HG03139 (cell line): ENCODE data around the gene HLA-DPA1.
"Not testable (repeated sequence)": the region's sequence is repeated elsewhere in the genome, so short reads cannot be mapped to it uniquely, and the experiment has no call there.

ENCODE experiments used
- ATAC-seq: cut with Tn5 transposase; IDR thresholded peaks from one replicate; pipeline ENCODE4 v1.9.1; 2021; ENCODE audit not compliant: unreplicated experiment

HLA-DPA1 gene

DNA sequence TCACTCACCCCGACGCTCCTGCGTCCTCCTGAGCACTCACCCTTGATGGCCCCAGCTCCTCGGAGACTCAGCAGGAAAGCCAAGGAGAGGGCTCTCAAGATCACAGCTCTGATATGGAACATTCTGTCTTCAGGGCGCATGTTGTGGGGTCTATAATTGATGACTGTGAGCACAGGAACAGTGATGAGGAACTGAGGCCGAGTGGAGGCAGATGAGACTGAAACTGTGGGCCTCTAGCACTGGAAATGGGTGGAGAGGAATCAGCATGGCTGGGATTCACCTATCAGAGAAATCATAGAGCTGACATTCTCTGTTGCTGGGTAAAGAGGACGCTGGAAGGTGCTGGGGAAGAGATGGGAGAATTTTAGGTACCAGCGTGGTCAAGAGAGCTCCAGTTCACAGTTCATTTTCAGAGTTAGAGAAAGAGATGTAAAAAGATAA, at the start of gene HLA-DPA1:
Gene HLA-DPA1, minus strand, starts transcription at position 219 of the 441 bp plus-strand sequence.
- ATAC-seq: no peak

DNA sequence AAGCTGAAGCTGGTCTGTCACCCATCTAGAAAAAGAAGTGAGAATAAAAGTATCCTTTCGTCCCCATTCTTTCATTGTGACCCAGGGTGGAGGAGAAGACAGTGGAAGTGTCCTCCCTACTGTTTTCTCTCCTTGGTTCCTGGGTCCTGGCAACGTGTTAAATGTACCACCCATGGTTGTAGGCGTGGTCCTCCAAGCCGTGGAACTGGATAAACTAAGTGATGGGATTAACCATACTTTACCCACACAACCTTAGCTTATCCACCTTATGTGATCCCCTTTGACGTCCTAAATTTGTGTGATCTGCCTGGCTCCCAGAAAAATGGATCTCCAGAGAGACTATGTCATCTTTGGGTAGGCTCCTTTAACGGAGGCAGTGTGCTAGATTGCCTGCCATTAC, 49.7 kb upstream of the HLA-DPA1 start:
- ATAC-seq: no peak

DNA sequence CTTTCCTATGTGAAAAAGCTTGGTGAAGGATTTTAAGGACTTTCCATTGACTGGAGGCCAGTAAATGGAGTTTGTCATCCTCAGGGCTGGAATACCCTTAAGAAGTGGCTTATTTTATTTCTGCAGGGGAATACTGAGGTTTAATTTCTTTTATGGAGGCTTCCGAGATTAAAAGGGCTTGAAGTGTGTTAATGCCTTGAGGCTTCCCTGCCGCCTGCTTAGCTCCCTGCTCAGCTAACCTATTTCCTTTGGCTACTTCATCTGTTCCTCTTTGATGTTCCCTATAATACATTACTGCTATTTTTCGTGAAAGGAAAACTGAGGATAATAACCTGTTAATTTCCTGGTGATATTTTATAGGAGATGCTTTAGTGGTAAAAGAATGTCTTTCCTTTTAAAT, 46.6 kb upstream of the HLA-DPA1 start:
- ATAC-seq: no peak

DNA sequence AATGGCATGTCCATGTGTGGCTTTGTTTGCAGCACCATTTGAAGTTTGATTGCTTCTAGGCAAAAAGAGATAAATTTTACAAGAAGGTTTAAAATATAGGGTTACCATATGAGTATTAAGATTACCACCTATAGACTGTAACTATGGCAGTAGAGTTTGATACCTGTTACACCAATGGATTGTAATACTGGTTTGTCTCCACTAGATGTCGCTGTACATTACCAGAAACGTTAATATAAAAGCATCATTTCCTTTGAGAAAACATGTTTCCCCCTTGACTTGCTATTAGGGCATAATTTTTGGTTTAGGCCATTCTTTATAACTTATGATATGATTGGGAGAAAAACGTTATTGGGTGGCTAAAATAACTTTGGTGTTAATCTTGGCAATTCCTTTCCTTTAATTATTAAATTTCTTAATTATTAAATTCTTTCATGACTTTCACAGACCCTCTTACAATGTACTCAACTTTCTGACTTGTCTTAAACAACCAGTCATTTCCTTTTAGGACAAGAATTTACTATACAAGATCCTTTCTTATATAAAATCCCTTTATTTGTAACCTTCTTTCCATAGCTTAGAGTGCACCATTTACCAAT, 45.2 kb upstream of the HLA-DPA1 start:
- ATAC-seq: no peak

DNA sequence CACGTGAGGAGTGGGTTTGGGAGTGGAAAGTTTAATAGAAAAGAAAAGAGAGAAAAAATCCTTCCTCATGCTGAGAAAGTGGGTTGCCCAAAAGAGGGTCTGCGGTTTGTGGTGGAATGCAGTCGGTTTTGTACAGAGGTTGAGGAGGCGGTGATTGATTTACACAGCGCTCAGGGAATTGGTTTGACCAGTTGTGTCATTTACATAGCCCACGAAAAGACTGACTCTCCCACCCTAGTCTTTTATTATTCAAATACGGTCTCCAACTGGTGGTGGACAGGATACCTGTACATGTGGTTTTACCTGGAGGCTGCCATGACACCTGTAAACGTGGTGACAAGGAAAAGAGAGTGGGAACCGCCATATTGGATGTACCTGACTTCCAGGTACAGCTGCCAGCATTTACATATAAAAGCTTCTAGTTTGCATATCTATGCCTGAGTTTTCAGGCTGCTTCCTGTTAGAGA, 44.4 kb upstream of the HLA-DPA1 start:
- no peak for ATAC-seq

DNA sequence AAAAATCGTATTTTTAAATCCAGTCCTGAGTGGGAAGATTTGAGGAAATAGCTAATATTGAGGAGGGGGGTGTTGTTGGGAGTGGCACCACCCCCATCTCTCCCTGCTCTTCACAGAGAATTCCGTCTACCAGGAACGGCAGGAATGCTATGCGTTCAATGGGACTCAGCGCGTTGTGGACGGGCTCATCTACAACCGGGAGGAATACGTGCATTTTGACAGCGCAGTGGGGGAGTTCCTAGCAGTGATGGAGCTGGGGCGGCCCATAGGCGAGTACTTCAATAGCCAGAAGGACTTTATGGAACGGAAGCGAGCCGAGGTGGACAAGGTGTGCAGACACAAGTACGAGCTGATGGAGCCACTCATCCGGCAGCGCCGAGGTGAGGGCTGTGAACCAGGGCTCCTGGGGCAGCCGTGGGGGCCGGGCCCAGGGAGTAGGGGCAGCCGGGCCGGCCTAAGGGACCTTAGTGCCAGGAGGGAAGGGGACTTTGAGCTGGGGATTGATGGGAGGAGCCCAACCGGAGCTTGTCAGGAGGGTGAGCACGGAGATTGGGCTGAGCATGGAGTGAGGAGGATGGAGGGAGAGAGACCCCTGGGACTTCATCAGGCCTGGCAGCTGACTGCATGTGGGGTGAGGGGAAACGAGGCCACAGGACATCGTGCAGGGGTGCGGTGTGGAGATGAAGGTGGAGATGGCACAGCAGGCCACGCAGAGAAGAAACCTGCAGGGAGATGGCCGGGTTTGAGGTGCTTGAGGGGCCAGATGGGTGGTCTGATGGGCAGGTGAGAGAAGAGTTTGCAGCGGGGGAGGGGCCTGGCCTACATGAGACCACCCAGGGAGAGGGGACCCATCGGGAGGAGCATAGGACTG, 43.6 kb upstream of the HLA-DPA1 start:
- no peak for ATAC-seq

DNA sequence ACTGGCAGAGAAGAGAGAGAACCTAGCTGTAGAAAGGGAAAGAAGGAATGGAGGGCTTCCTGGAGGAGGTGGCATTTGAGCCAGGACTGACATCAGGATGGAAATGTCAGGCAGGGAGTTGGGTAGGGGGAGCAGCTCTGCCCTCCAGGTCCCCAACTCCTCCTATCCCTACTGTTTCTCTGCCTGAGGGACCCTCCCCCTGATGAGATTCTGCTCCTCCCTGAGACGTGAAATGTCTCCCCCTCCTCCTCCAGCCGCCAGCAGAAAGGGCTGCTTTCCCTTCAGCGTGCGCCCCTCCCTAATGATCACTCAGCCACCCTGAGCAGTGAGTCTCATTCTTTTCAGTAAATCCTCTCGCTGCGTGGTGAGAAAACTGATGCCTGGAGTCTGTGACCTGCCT, 43.0 kb upstream of the HLA-DPA1 start:
- no peak for ATAC-seq

DNA sequence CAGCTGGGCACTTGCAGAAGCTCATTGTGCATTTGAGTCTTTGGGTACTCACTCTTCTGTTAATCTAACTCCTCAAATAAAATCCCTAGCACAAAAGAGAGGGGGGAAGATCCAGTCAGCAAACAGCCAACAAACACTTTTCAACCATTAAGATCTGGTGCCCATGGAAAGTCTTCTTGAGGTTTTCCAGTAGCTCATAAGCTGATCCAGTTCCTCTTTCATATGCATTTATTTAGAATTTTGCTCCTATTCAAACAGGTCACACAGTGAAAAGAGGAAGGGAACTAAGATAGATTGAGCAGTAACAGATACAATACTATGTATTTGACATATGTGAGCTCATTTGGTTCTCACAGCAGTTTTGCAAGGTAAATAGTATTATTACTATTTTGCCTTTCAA, 41.0 kb upstream of the HLA-DPA1 start:
- no peak for ATAC-seq

DNA sequence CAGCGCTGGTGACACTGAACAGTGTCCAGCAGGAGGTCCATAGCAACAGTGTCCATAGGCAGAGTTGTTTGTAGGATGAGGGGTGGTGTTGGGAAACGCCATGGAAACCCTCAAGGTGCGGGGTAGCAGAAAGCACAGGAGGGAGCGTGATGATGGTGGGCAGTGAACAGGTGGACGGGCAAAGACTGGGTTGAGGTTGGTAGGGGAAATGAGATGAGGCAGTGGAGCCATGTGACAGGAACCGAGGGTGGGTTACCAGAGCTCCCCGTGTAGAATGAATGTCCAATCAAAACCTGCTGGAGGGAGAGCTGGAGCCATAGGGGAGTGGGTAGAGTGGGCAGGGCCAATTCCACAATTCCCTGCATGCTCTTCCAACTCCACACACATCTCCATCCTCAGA, 40.3 kb upstream of the HLA-DPA1 start:
- ATAC-seq: no peak

DNA sequence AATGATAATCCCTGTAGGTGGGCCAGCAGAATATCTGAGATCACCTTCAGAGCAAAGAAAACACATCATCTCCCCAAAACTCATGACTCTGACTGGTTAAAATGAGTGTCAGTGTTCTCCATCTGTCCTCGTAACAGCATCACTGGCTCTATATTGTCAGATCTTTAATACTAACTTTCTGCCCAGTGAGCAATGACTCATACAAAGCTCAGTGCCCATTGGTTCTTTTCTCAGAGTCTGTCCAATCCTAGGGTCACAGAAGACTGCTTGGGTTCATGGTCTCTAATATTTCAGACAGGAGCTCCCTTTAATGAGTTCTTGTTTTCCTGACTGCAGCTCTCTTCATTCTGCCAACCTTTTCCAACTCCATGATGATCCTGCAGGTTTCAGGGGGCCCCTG, 38.7 kb upstream of the HLA-DPA1 start:
- peak; percentile 81 for ATAC-seq

DNA sequence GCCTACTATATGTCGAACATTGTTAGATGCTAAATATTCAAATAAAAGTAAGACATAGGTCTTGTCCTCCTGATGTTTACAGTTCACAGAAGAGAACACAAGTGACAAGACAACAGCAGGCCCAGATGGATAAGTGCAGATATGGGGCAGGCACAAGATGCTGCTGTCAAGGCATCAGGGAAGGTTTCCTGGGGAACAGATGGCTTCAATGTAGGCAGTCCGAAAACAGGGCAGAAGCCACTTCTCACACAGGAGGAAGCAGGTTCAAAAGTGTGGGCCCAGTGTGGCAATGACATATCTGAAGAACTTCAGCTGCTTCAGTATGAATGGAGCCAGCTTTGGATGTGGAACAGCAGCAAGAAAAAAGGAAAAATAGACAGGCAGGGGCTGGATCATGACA, 34.9 kb upstream of the HLA-DPA1 start:
- no peak for ATAC-seq

DNA sequence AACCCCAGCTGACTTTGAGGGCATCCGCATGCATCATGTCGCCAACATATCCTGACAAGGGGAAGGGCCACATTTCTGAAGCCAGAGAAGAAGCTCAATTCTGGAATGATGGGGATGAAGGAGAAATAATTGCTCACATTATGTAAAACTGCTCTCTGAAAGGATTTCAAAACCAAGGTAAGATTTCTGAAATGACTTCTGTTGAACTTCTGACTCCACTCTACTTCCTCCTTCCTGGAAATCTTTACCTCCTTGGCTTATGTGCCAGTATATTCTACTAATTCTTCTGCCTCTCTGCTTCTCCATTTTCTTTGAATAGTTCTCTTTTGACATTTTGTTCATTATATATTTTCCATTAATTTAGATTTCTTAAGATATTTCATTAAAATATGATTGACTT, 34.2 kb upstream of the HLA-DPA1 start:
- ATAC-seq: no peak

DNA sequence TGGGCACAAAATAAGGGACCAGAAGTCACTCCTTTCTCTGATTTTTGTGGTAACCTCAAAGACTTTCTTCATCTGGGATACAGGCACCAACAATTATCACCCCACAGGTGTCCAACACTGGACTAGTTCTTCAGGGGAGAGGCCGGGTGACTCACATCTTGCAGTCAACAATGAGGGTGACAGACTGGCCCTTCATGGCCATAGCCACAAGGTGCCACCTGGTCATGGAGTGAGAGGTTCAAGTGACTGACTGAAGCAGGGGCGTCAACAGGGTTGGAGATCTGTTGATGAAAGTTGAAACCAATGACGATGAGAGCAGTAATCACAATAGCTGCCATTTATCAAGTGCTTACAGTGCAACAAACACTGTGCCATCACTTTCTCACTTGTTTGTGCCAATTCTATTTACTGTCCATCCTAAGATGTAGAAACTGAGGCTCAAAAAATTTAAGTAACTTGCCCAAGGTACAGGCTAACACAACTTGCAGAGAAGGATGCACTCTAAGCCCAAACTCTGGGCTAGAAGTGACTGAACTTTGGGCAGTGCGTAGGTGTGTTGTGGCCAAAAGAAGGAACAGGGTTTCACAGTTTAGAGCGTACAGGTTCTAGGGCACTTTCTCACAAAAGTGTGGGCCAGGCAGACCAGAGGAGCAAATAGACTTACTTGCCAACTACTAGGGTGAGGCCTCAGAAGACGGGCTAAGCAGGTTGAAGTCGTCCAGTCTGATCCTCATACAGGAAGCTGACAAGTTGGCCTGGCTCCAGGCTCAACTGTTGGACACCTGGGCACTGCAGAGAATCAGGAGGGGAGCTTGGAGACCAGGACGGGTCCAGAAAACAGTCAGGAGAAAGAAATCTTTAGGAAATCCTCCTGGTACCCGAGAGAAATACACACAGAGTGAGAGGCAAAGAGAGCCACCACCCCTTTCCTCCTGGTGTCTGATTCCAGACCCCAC, 32.7 kb upstream of the HLA-DPA1 start:
- no peak for ATAC-seq

DNA sequence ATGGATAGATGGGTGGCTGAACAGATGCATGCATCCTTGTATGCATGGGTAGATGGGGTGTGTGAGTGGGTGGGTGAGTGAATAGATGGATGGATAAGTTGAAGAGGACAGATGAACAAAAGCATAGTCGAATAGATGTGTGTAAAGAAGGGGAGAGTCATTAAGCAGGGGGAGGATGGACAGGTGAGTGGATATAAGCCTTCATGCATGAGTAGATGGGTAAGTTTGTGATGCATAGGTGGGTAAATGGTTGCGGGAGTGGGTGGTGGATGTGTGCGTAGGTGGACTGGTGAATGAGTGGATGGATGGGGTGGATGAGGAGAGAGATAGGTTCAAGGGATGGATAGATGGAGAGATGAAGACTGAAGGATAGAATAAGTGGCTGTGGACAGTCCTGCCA, 31.9 kb upstream of the HLA-DPA1 start:
- no peak for ATAC-seq

DNA sequence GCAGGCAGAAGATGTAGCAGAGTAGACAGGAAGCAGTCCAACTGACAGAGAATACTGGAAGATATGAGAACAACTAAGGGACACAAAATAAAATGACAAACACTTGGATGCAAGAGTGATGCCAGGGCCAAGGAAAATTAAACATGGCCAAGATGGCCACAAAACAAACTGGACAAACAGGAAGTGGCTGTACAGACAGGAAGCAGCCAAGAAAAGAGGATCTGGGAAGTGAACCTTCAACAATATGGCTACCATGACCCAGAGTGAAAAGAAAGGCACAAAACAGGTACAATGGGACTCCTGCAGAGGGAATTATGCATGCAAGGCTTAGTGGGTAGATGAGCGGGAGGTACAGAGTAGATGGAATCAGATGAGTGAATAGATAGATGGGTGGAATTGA, 31.4 kb upstream of the HLA-DPA1 start:
- ATAC-seq: no peak

DNA sequence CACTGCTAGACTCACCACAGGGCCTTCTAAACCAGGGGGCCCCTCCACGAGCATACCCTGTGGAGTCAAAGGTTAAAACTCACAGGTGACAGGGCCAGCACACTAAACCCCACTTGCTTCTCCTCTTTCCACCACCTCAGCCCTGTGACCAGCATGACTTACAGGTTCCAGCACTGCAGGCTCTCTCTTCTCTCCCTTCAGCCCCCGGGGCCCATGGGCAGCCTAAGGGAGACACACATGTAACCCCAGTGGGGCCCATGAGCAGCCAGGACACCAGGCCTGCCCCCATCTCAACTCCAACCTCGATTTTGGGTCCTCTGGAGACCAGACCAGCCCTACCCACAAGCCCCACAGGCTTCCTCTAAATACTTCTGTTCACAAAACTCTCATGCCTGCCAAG, 30.3 kb upstream of the HLA-DPA1 start:
- no peak for ATAC-seq

DNA sequence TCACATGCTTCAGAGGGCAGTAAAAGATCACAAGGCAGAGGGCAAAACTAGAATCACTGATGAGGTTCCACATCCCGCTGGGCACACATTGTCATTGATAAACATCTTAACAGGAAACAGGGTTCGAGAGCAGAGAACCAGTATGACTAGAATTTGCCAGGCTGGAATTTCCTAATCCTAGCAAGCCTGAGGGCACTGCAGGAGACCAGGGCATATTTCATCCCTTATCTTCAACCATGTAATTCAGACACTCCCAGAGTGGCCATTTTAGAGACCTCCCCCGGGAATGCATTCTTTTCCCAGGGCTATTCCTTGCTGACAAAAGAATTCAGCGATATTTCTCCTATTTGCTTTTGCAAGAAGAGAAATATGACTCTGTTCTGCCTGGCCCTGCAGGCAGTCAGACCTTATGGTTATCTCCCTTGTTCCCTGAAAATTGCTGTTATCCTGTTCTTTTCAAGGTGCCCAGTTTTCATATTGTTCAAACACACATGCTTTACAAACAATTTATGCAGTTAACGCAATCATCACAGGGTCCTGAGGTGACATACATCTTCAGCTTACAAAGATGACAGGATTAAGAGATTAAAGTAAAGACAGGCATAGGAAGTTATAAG, 27.8 kb upstream of the HLA-DPA1 start:
- not testable (repeated sequence) for ATAC-seq

DNA sequence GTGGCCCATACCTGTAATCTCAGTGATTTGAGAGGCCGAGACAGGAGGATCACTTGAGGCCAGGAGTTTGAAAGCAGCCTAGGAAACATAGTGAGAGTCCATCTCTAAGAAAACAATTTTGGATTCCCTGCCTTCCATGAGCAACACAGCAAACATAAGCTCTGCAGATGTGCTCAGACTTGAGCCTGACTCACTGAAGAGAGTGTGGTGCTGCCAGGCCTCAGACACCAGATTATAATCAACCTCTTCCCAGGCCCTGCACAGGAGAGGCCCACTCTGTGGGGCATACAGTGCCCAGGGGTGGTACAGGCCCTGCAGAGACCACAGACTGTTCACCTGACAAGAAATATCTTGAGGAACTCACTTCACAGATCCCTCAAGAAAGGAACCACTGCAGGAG, 22.2 kb upstream of the HLA-DPA1 start:
- ATAC-seq: no peak

DNA sequence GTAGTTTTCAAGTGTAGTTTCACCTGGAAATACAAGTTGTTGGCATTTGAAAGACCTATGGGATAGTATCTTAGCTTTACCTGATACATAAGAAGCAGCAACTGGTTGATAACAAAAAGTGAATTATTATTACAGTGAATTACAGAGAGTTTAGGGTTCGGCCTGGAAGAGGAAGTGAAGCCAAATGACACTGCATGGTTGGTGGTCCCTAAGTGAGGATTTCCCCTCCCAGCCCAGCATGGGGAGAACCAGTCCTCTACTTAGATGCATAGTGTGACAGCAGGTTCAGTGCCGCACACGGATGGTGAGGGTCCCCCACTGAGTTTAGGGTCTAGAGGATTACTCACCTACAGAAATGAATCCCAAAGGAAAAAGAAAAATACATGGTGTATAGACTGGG, 20.4 kb upstream of the HLA-DPA1 start:
- ATAC-seq: no peak

DNA sequence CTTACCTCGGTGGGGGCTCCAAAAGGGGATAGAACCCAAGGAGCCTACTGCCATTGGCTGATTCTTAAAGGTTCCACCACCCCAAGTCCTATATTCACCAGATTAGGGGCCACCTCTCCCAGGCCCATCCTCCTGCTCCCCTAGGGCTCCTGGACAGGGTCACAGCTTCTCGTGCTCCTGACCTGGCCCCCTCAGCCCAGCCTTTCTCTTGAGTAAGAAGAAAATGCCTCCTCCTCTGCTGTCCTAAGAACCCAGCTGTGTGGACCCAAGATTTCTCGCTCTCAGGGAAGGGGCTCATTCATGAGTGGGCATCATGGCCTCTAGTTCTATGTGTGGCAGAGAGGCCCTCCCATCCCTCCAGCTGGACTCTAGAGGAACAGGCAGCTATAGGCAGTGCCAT, 18.9 kb upstream of the HLA-DPA1 start:
- no peak for ATAC-seq

DNA sequence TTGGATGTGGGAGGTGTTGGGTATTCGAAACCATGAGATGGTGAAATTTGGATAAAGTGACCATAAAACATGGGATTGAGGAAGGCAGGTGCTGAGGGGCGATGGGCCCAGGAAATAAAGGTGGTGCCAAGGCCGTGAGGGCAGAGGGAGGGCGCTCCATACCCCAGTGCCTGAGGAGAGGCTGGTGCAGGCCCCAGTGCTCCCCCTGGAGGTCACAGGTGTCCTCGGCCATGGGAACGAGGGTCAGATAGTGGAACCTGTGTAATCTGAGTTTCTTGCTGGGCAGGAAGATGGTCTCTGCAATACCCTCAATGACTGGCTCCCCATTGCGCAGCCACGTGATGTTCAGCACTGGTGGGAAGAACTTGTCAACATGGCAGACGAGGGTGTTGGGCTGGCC, 18.5 kb upstream of the HLA-DPA1 start:
- ATAC-seq: no peak
